Osteoblast (primary cell): ENCODE results near the gene ZNF467. TPM values are rescaled to one million over a fixed set of nuclear protein-coding genes. Genes with fewer than 3 reads are reported as not detected.

ENCODE experiments used
- DNase-seq: peaks from one replicate; pipeline ENCODE4 v3.0.0; 2011; ENCODE audit warnings: low spot score, mixed read lengths; ENCODE audit not compliant: insufficient read length; ENCODE audit errors: missing footprints
- H2AFZ ChIP-seq: 2 replicates; pipeline ENCODE4 v1.6.0; 2011; ENCODE audit warnings: mild to moderate bottlenecking, low read length
- H3K27ac ChIP-seq: 2 replicates; pipeline ENCODE4 v1.5.1; 2011; ENCODE audit warnings: mild to moderate bottlenecking, low read depth, low read length, moderate library complexity
- H3K27me3 ChIP-seq: 2 replicates; pipeline ENCODE4 v1.6.0; 2012; ENCODE audit warnings: mild to moderate bottlenecking, control low read depth, inconsistent platforms, low read length, moderate library complexity; ENCODE audit not compliant: insufficient read depth
- H3K36me3 ChIP-seq: 2 replicates; pipeline ENCODE4 v1.5.1; 2011; ENCODE audit warnings: mild to moderate bottlenecking, low read length, control low read depth, moderate library complexity; ENCODE audit not compliant: insufficient read depth
- H3K4me1 ChIP-seq: 2 replicates; pipeline ENCODE4 v1.5.1; 2011; ENCODE audit warnings: mild to moderate bottlenecking, low read length, control low read depth, moderate library complexity; ENCODE audit not compliant: insufficient read depth
- H3K4me2 ChIP-seq: 2 replicates; pipeline ENCODE4 v1.6.0; 2011; ENCODE audit warnings: mild to moderate bottlenecking, low read length; ENCODE audit not compliant: insufficient read depth
- H3K4me3 ChIP-seq: fragments of 200-600 bp; sonication (generic); 3 replicates; pipeline ENCODE4 v1.5.1; 2012; ENCODE audit warnings: mild to moderate bottlenecking, low read length, inconsistent platforms; ENCODE audit not compliant: insufficient read depth
- H3K79me2 ChIP-seq: 2 replicates; pipeline ENCODE4 v1.6.0; 2012; ENCODE audit warnings: mild to moderate bottlenecking, low read length, control low read depth, inconsistent platforms; ENCODE audit not compliant: insufficient read depth
- H3K9me3 ChIP-seq: 2 replicates; pipeline ENCODE4 v1.5.1; 2011; ENCODE audit warnings: low read depth, low read length, control low read depth
- H4K20me1 ChIP-seq: 2 replicates; pipeline ENCODE4 v1.6.0; 2012; ENCODE audit warnings: mild to moderate bottlenecking, low read length, control low read depth; ENCODE audit not compliant: insufficient read depth
- CTCF ChIP-seq: IDR thresholded peaks from 2 replicates; pipeline ENCODE4 v1.5.1; 2011; ENCODE audit warnings: mild to moderate bottlenecking, low read depth, low read length, moderate library complexity; ENCODE audit errors: extremely low read depth
- total RNA-seq: library from RNA; depleted of rRNA; stranded (reverse); fragments of >200 nt; gene quantifications from 2 replicates; pipeline ENCODE4 v1.2.3, GENCODE V29; 2012

ZNF467 gene
- total RNA-seq, 1 donor = not detected

GRCh38 chr7:149719050-149719899 lies 54.1 kb downstream of the ZNF467 start:
- Histone ChIP-seq H3K4me3 (no peak overlapping the region), H3K9me3 (no peaks in the 10 kb centered on the region), H3K27ac (no peak overlapping the region), H3K4me2 (no peak overlapping the region), H4K20me1 (peaks cover 7% of the 10 kb centered on the region), H3K27me3 (no peaks in the 10 kb centered on the region), H3K36me3 (peaks cover 7% of the 10 kb centered on the region), H2AFZ (no peak overlapping the region), H3K79me2 (no peaks in the 10 kb centered on the region), H3K4me1 (peaks cover 12% of the 10 kb centered on the region)
- DNase-seq = peak; percentile 91
- TF ChIP-seq CTCF = no peak

GRCh38 chr7:149718730-149719049 lies 54.7 kb downstream of the ZNF467 start:
- no peak overlapping the region for H3K4me2 ChIP-seq
- H3K79me2 ChIP-seq = no peaks in the 10 kb centered on the region

GRCh38 chr7:149717481-149717880 lies 55.9 kb downstream of the ZNF467 start:
- H3K4me2 ChIP-seq = no peak overlapping the region
- H3K79me2 ChIP-seq = no peaks in the 10 kb centered on the region
- no peaks in the 10 kb centered on the region for H3K9me3 ChIP-seq
- no peak for TF ChIP-seq CTCF
- no peaks in the 10 kb centered on the region for H3K27me3 ChIP-seq
- H3K36me3 ChIP-seq = peaks cover 7% of the 10 kb centered on the region
- H4K20me1 ChIP-seq = peaks cover 7% of the 10 kb centered on the region
- H3K4me1 ChIP-seq = peaks cover 12% of the 10 kb centered on the region
- no peak overlapping the region for H3K27ac ChIP-seq
- no peak for DNase-seq
- no peak overlapping the region for H2AFZ ChIP-seq
- H3K4me3 ChIP-seq = no peak overlapping the region

More at GRCh38 chr7:149718730-149719049, 54.7 kb downstream of the ZNF467 start:
- Histone ChIP-seq H3K27me3 (no peaks in the 10 kb centered on the region), H4K20me1 (peaks cover 7% of the 10 kb centered on the region), H2AFZ (no peak overlapping the region), H3K9me3 (no peaks in the 10 kb centered on the region), H3K27ac (no peak overlapping the region), H3K4me3 (no peak overlapping the region), H3K36me3 (peaks cover 7% of the 10 kb centered on the region), H3K4me1 (peaks cover 12% of the 10 kb centered on the region)
- TF ChIP-seq CTCF = no peak
- no peak for DNase-seq

- Histone ChIP-seq H3K36me3 (peaks cover 7% of the 10 kb centered on the region), H3K27me3 (no peaks in the 10 kb centered on the region), H3K9me3 (no peaks in the 10 kb centered on the region), H2AFZ (no peak overlapping the region), H3K79me2 (no peaks in the 10 kb centered on the region), H3K4me2 (no peak overlapping the region), H3K4me1 (peaks cover 12% of the 10 kb centered on the region), H3K4me3 (no peak overlapping the region), H3K27ac (no peak overlapping the region), H4K20me1 (peaks cover 7% of the 10 kb centered on the region)
- TF ChIP-seq CTCF = no peak
- peak; percentile 42 for DNase-seq
These were observed 56.5 kb downstream of the ZNF467 start for GRCh38 chr7:149716932-149717307.
